NOMO-1 treated with DMSO at 0.1 percent for 48 hours (cell line): ENCODE measurements around the gene PIK3CD.

Experiments
- DNase-seq: peaks from one replicate; lab custom pipeline; 2025; ENCODE audit not compliant: unreplicated experiment; lab: John Stamatoyannopoulos, UW

PIK3CD gene

GRCh38 chr1:9766759-9767442 lies 115.4 kb downstream of the PIK3CD start:
- DNase-seq: no peak

DNA sequence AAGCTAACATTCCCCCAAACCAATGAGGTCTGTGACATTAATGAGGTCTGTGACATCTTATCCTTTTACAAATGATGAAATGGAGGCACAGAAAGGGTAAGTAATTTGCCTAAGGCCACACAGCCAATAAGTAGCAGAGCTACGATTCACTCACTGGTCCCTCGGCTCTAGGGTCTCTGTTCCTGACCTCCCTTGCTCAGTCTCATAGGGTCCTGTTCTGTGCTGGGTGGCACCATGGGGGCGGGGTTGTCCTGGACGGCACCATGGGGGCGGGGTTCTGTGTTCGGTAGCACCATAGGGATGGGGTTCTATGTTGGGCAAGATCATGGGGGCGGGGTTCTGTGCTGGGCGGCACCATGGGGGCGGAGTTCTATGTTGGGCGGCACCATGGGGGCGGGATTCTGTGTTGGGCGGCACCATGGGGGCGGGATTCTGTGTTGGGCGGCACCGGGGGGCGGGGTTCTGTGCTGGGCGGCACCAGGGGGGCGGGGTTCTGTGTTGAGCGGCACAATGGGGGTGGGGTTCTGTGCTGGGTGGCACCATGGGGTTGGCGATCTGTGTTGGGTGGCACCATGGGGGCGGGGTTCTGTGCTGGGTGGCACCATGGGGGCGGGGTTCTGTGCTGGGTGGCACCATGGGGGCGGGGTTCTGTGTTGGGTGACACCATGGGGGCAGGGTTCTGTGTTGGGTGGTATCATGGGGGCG lies 116.6 kb downstream of the PIK3CD start:
- no peak for DNase-seq

GRCh38 chr1:9768983-9769382 lies 117.5 kb downstream of the PIK3CD start:
- DNase-seq: no peak

DNA sequence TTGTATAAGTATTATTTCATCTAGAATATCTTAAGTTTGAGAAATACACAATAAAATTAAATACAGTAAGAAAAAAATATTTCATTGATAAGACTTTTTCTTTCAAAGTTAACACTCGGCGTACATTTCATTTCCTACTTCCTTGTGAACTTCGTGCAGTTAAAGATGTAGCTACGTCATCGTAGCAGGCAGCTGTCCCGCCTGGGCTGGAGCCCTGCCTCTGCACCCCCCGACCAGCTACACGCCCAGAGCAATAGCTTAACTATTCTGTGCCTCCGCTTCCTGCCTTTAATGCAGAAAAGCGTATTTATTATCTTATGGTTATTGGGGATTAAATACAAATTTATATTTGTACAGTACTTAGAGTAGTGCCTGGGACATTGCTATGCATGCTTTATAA lies 118.8 kb downstream of the PIK3CD start:
- DNase-seq: no peak

DNA sequence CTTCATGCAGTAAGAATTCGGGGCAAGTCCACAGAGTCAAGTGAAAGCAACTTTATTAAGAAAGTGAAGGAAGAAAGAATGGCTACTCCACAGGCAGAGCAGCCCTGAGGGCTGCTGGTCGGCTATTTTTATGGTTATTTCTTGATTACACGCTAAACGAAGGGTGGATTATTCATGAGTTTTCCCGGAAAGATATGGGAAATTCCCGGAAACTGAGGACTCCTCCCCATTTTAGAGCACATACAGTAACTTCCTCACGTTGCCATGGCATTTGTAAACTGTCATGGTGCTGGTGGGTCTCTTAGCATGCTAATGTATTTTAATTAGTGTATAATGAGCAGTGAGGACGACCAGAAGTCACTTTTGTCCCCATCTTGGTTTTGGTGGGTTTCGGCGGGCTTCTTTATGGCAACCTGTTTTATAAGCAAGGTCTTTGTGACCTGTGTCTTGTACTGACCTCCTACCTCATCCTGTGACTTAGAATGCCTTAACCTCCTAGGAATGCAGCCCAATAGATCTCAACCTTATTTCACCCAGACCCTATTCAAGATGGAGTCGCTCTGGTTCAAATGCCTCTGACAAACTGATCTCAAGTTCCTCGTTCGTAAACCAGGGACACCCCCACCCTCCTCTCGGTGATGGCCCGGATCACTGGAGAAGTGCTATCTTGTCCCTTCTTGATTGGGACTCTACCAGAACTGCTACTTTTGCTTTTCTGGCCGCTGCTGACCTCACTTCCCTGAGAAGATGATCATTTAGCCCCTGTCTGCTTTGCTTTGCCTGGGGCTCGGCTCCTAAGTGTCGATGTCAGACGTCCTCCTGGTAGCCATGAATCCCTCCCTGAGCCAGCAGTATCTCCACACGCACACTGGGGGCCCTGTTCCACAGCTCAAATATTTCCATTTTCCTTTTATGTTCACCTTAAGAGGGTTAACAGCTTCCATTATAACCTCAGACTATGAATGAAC lies 123.5 kb downstream of the PIK3CD start:
- DNase-seq: no peak

DNA sequence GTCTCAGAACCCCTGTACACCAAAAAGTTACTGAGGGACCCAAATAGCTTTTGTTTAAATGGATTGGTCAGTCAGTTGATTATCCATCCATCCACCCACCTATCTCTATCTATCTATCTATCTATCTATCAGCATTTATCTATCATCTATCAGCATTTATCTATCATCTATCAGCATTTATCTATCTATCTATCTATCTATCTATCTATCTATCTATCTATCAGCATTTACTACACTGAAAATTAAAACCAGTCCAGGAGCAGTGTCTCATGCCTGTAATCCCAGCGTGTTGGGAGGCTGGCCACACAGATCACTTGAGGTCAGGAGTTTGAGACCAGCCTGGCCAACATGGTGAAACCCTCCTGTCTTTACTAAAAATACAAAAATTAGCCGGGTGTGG lies 125.2 kb downstream of the PIK3CD start:
- no peak for DNase-seq
